KMS-11 (cell line): ENCODE measurements around the gene CRELD2.

Experiments
- H2AFZ ChIP-seq: fragments of 200-600 bp; sonication (generic); 2 replicates; pipeline ENCODE4 v1.6.1; 2016; ENCODE audit warnings: antibody characterized with exemption, mixed run types, low read depth
- H3K27ac ChIP-seq: fragments of 200-600 bp; sonication (generic); 2 replicates; pipeline ENCODE4 v1.6.1; 2016; ENCODE audit warnings: mild to moderate bottlenecking, mixed run types
- H3K27me3 ChIP-seq: fragments of 200-600 bp; sonication (generic); 2 replicates; pipeline ENCODE4 v1.6.1; 2017; ENCODE audit warnings: mild to moderate bottlenecking, low read depth, mixed run types, moderate library complexity; ENCODE audit not compliant: insufficient read depth
- H3K36me3 ChIP-seq: fragments of 200-600 bp; sonication (generic); 2 replicates; pipeline ENCODE4 v1.6.1; 2017; ENCODE audit warnings: mild to moderate bottlenecking, mixed run types; ENCODE audit not compliant: insufficient read depth
- H3K4me1 ChIP-seq: fragments of 200-600 bp; sonication (generic); 2 replicates; pipeline ENCODE4 v1.6.1; 2016; ENCODE audit warnings: mild to moderate bottlenecking, low read depth, mixed run types; ENCODE audit not compliant: poor library complexity, severe bottlenecking
- H3K4me2 ChIP-seq: fragments of 200-600 bp; sonication (generic); 2 replicates; pipeline ENCODE4 v1.7.0; 2016; ENCODE audit warnings: mild to moderate bottlenecking, mixed run types
- H3K4me3 ChIP-seq: fragments of 200-600 bp; sonication (generic); IDR thresholded peaks from 2 replicates; pipeline ENCODE4 v1.6.1; 2017; ENCODE audit warnings: low read depth, low read length, mixed read lengths; ENCODE audit not compliant: insufficient read depth
- H3K79me2 ChIP-seq: fragments of 200-600 bp; sonication (generic); 2 replicates; pipeline ENCODE4 v1.6.1; 2016; ENCODE audit warnings: low read depth, mixed run types; ENCODE audit not compliant: insufficient read depth
- H3K9ac ChIP-seq: fragments of 200-600 bp; sonication (generic); 2 replicates; pipeline ENCODE4 v1.6.1; 2016; ENCODE audit warnings: mild to moderate bottlenecking, mixed run types
- H4K20me1 ChIP-seq: fragments of 200-600 bp; sonication (generic); 2 replicates; pipeline ENCODE4 v1.6.1; 2016; ENCODE audit warnings: mild to moderate bottlenecking, mixed run types; ENCODE audit not compliant: insufficient read depth
- TF ChIP-seq, protein P1 (sequence below): fragments of 200-600 bp; sonication (generic); conservative IDR thresholded peaks from 2 replicates; pipeline ENCODE4 v1.6.1; 2017; ENCODE audit warnings: low read depth, mild to moderate bottlenecking, antibody characterized with exemption, low read length, moderate library complexity, mixed read lengths

Gene CRELD2

DNA sequence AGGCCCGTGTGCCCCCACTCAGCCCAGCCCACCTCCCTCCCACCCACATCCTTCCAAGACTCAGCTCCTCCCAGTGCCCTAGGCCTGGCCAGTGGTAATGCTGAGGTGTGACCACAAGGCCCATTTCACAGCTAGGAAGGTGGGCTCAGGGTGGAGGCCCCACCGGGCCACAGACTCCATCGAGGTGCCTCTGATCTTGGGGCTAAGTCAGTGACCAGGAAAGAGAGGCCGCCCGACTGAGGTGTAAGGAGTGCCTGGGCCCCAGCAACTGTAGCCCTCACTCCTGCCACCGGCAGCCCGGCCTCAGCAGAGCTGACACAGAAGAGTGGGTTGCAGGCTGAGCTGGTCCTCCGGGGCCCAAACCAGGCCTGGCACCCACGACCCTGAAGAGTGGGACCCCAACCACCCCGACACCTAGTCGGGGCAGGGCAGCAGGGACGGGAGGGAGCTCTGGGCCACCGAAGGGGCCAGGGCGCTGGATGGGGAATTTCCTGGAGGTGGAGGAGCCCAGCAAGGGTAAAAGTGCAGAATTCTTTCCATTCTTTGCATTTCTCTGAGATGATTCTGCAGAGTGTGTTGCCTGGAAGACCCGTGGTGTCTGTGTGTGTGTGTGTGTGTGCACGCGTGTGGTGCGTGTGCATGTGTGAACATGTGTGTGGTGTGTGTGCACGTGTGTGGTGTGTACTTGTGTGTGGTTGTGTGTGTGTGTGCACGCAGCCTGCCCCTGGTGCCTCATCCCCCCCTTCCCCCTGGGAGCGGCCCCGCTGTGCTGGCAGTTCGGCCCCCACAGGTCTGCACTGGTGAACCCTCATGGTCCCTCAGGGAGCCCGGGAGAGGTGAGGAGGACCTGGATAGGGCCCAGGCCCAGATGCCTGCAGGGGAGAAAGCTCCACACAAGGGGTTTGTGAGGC is 33.8 kb downstream of the CRELD2 start:
- Histone ChIP-seq H3K27ac (no peak overlapping the region), H3K36me3 (no peaks in the 10 kb centered on the region), H3K4me3 (no peak overlapping the region), H3K79me2 (no peaks in the 10 kb centered on the region), H3K4me2 (no peak overlapping the region), H3K27me3 (no peaks in the 10 kb centered on the region), H4K20me1 (no peaks in the 10 kb centered on the region), H2AFZ (no peak overlapping the region), H3K9ac (no peak overlapping the region), H3K4me1 (no peaks in the 10 kb centered on the region)
- TF ChIP-seq, protein P1, sequence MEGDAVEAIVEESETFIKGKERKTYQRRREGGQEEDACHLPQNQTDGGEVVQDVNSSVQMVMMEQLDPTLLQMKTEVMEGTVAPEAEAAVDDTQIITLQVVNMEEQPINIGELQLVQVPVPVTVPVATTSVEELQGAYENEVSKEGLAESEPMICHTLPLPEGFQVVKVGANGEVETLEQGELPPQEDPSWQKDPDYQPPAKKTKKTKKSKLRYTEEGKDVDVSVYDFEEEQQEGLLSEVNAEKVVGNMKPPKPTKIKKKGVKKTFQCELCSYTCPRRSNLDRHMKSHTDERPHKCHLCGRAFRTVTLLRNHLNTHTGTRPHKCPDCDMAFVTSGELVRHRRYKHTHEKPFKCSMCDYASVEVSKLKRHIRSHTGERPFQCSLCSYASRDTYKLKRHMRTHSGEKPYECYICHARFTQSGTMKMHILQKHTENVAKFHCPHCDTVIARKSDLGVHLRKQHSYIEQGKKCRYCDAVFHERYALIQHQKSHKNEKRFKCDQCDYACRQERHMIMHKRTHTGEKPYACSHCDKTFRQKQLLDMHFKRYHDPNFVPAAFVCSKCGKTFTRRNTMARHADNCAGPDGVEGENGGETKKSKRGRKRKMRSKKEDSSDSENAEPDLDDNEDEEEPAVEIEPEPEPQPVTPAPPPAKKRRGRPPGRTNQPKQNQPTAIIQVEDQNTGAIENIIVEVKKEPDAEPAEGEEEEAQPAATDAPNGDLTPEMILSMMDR: no peak

DNA sequence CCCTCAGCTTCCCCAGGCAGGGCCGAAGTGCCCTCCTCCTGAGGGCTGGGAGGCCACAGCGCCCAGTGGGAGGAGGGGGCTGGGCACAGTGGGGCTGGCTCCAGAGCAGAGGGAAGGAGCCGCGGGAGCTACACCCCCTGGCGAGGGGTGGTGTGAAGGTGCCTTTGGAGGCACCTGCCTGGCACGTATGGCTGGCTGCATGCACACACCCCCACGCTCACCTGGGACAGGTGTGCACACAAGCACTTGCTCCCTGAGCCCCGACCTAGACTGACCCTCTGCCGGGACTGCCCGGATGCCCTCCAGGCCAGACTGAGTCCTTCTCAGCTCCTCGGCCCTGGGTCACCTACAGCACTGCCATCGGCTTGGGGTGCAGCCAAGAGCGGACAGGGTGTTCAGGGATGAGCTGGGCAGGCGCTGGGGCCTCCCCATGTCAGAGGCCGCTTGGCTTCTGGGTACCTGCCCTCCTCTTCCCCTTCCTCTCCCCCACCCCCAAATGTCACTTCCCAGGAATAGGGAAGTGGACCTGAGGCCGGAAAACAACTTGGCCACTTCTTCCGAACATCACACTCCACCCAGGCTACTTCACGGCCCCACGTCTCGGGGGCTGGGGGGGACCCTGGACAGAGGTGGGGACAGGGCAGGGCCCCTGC is 34.7 kb downstream of the CRELD2 start:
- Histone ChIP-seq H4K20me1 (no peaks in the 10 kb centered on the region), H3K4me3 (no peak overlapping the region), H3K27ac (no peak overlapping the region), H3K79me2 (no peaks in the 10 kb centered on the region), H3K27me3 (no peaks in the 10 kb centered on the region), H3K4me1 (no peaks in the 10 kb centered on the region), H3K36me3 (no peaks in the 10 kb centered on the region), H3K4me2 (no peak overlapping the region), H2AFZ (no peak overlapping the region), H3K9ac (no peak overlapping the region)
- TF ChIP-seq, protein P1: no peak

- Histone ChIP-seq H3K4me1 (no peaks in the 10 kb centered on the region), H3K9ac (no peak overlapping the region), H4K20me1 (no peaks in the 10 kb centered on the region), H3K36me3 (no peaks in the 10 kb centered on the region), H3K4me3 (no peak overlapping the region), H2AFZ (no peak overlapping the region), H3K27ac (no peak overlapping the region), H3K27me3 (no peaks in the 10 kb centered on the region), H3K4me2 (no peak overlapping the region), H3K79me2 (no peaks in the 10 kb centered on the region)
- TF ChIP-seq, protein P1: no peak
These were observed 35.4 kb downstream of the CRELD2 start for GRCh38 chr22:49953680-49954344.

DNA sequence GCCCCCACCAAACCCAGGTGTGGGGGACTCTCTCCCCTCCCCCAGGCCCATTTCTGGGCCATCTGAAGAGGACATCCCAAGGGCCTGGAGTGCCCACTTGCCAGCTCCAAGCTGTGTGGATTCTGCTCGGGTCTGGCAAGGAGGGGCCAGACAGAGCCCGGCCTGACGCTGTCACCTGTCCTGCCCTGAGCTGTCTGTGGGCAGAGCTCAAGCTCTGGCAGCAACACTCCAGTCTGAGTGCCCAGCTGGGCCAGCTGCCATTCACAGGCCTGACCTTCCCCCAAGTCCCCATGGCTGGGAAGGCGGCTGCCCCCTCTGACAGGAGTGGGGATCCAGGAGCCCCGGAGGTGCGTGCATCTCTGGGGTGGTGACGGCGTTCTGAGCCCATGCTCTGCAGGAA is 35.9 kb downstream of the CRELD2 start:
- Histone ChIP-seq H3K36me3 (no peaks in the 10 kb centered on the region), H3K9ac (no peak overlapping the region), H3K4me1 (no peaks in the 10 kb centered on the region), H4K20me1 (no peaks in the 10 kb centered on the region), H3K27ac (no peak overlapping the region), H3K4me3 (no peak overlapping the region), H3K4me2 (no peak overlapping the region), H3K79me2 (no peaks in the 10 kb centered on the region), H2AFZ (no peak overlapping the region), H3K27me3 (no peaks in the 10 kb centered on the region)
- TF ChIP-seq, protein P1: no peak
